HepG2 (cell line): ENCODE data around the gene JSRP1. TPM values are rescaled to one million over a fixed set of nuclear protein-coding genes. Genes with fewer than 3 reads are reported as not detected.

ENCODE experiments used
- ADNP ChIP-seq: sonication (generic); formaldehyde crosslinking; IDR thresholded peaks from 2 replicates; pipeline ENCODE4 v1.4.0; 2020; ENCODE audit warnings: missing genetic modification reagents
- ARHGAP35 ChIP-seq: sonication (generic); formaldehyde crosslinking; IDR thresholded peaks from 2 replicates; pipeline ENCODE4 v1.9.0; 2022; ENCODE audit warnings: mild to moderate bottlenecking, inconsistent platforms, moderate library complexity, missing genetic modification reagents, borderline replicate concordance
- BHLHE40 ChIP-seq: IDR thresholded peaks from 2 replicates; pipeline ENCODE4 v1.6.1; 2011; ENCODE audit warnings: low read length, improper control_type of control experiment
- HMG20B ChIP-seq: conservative IDR thresholded peaks from 2 replicates; pipeline ENCODE4 v1.6.1; 2016; ENCODE audit warnings: missing genetic modification reagents, missing compliant biosample characterization
- IKZF4 ChIP-seq: sonication (generic); formaldehyde crosslinking; IDR thresholded peaks from 2 replicates; pipeline ENCODE4 v1.5.1; 2020; ENCODE audit warnings: borderline replicate concordance, mild to moderate bottlenecking, low read depth, missing genetic modification reagents; ENCODE audit errors: not compliant biosample characterization
- KDM1A ChIP-seq: IDR thresholded peaks from 2 replicates; pipeline ENCODE4 v1.6.1; 2016; ENCODE audit warnings: missing compliant biosample characterization
- MTA3 ChIP-seq: sonication (generic); formaldehyde crosslinking; IDR thresholded peaks from 2 replicates; pipeline ENCODE4 v1.4.0; 2020; ENCODE audit warnings: missing genetic modification reagents
- NR2C2 ChIP-seq: sonication (generic); formaldehyde crosslinking; IDR thresholded peaks from 2 replicates; pipeline ENCODE4 v1.4.0; 2020; ENCODE audit warnings: missing genetic modification reagents, mild to moderate bottlenecking, moderate library complexity, borderline replicate concordance
- PCBP1 ChIP-seq: fragments of 200-400 bp; formaldehyde crosslinking; IDR thresholded peaks from 2 replicates; pipeline ENCODE4 v1.6.1; 2017; ENCODE audit warnings: mild to moderate bottlenecking, low read depth, low read length, borderline replicate concordance
- POGZ ChIP-seq: sonication (generic); formaldehyde crosslinking; IDR thresholded peaks from 2 replicates; pipeline ENCODE4 v1.4.0; 2020; ENCODE audit warnings: mild to moderate bottlenecking, missing genetic modification reagents
- REST ChIP-seq, 2 experiments: IDR thresholded peaks; 2 replicates each; pipeline ENCODE4 v1.6.1; 2011 to 2012; ENCODE audit warnings: low read length in 2 of 2, borderline replicate concordance in 1 of 2, low read depth in 1 of 2, mild to moderate bottlenecking in 1 of 2, moderate library complexity in 1 of 2
- SAP130 ChIP-seq: IDR thresholded peaks from 2 replicates; pipeline ENCODE4 v1.6.1; 2016; ENCODE audit warnings: low read depth
- SATB2 ChIP-seq: sonication (generic); formaldehyde crosslinking; IDR thresholded peaks from 2 replicates; pipeline ENCODE4 v1.5.0; 2020; ENCODE audit warnings: missing genetic modification reagents
- SIN3B ChIP-seq: fragments of 150-350 bp; IDR thresholded peaks from 2 replicates; pipeline ENCODE4 v1.6.1; 2014; ENCODE audit warnings: low read length
- SIX4 ChIP-seq: sonication (generic); formaldehyde crosslinking; IDR thresholded peaks from 2 replicates; pipeline ENCODE4 v1.4.0; 2020; ENCODE audit warnings: missing genetic modification reagents
- TBL1XR1 ChIP-seq: fragments of 150-350 bp; IDR thresholded peaks from 2 replicates; pipeline ENCODE4 v1.6.1; 2014; ENCODE audit warnings: borderline replicate concordance, low read length; ENCODE audit not compliant: partially characterized antibody
- ZFP37 ChIP-seq: sonication (generic); formaldehyde crosslinking; IDR thresholded peaks from 2 replicates; pipeline ENCODE4 v1.4.0; 2020; ENCODE audit warnings: missing genetic modification reagents, borderline replicate concordance
- ZFP82 ChIP-seq: sonication (generic); formaldehyde crosslinking; IDR thresholded peaks from 2 replicates; pipeline ENCODE4 v1.5.1; 2020; ENCODE audit warnings: mild to moderate bottlenecking, missing genetic modification reagents, borderline replicate concordance
- ZNF256 ChIP-seq: sonication (generic); formaldehyde crosslinking; conservative IDR thresholded peaks from 2 replicates; pipeline ENCODE4 v1.4.0; 2020; ENCODE audit warnings: missing genetic modification reagents
- ZNF296 ChIP-seq: sonication (generic); formaldehyde crosslinking; conservative IDR thresholded peaks from 2 replicates; pipeline ENCODE4 v1.5.0; 2020; ENCODE audit warnings: mild to moderate bottlenecking, missing genetic modification reagents
- ZNF44 ChIP-seq: sonication (generic); formaldehyde crosslinking; IDR thresholded peaks from 2 replicates; pipeline ENCODE4 v1.5.1; 2020; ENCODE audit warnings: mild to moderate bottlenecking, missing genetic modification reagents
- ZNF503 ChIP-seq: sonication (generic); formaldehyde crosslinking; IDR thresholded peaks from 2 replicates; pipeline ENCODE4 v1.4.0; 2020; ENCODE audit warnings: missing genetic modification reagents
- ZNF550 ChIP-seq: sonication (generic); formaldehyde crosslinking; IDR thresholded peaks from 2 replicates; pipeline ENCODE4 v1.4.0; 2020; ENCODE audit warnings: mild to moderate bottlenecking, missing genetic modification reagents, borderline replicate concordance
- ZNF562 ChIP-seq: sonication (generic); formaldehyde crosslinking; IDR thresholded peaks from 2 replicates; pipeline ENCODE4 v1.8.0; 2022; ENCODE audit warnings: missing genetic modification reagents, borderline replicate concordance
- ZNF747 ChIP-seq: sonication (generic); formaldehyde crosslinking; IDR thresholded peaks from 2 replicates; pipeline ENCODE4 v1.8.1; 2023; ENCODE audit warnings: missing genetic modification reagents, mild to moderate bottlenecking, borderline replicate concordance
- ZSCAN12 ChIP-seq: sonication (generic); formaldehyde crosslinking; IDR thresholded peaks from 2 replicates; pipeline ENCODE4 v1.9.0; 2021; ENCODE audit warnings: mild to moderate bottlenecking, missing genetic modification reagents
- ZSCAN9 ChIP-seq: IDR thresholded peaks from 2 replicates; pipeline ENCODE4 v1.6.1; 2016; ENCODE audit warnings: borderline replicate concordance
- polyA plus RNA-seq, 8 experiments: library from polyadenylated mRNA; depleted of rRNA in 3 of 8; stranded (reverse) in 7 of 8; unstranded in 1 of 8; fragments of >200 nt; fragmentation: Illumina TruSeq in 4 of 8; extraction: Trizol in 4 of 8; gene quantifications; 2 replicates each; pipeline versions ENCODE4 v1.2.1 to v1.2.3, GENCODE V29; 2011 to 2016; ENCODE audit warnings: low read depth in 4 of 8, missing spikeins in 1 of 8, mixed read lengths in 1 of 8; ENCODE audit not compliant: insufficient read depth in 1 of 8
- total RNA-seq, 5 experiments: library from RNA; depleted of rRNA; stranded (reverse); fragments of >200 nt; fragmentation: Illumina TruSeq; extraction: Trizol; gene quantifications; 2 replicates each; pipeline ENCODE4 v1.2.3, GENCODE V29; 2016; ENCODE audit warnings: low read depth in 1 of 5

The JSRP1 gene
- total and polyA plus RNA-seq, 2 of the 13 experiments (the other 11 are each of a cell fraction or from before 2014, with no cell fraction given): 0.16 to 0.38 TPM

GRCh38 chr19:2242092-2242537, 14.1 kb downstream of the JSRP1 start (continued):
- TF ChIP-seq NR2C2 (CRISPR knock-in tag) (peak; percentile 68; the same call in 1 of the 2 replicates), SAP130 (peak; percentile 88), ZSCAN12 (CRISPR knock-in tag) (no peak), MTA3 (CRISPR knock-in tag) (no peak), ZNF44 (CRISPR knock-in tag) (no peak), BHLHE40 (no peak), ZNF747 (CRISPR knock-in tag) (no peak), REST (IDR thresholded peaks at IDR 0.05; ENCODE audit: borderline replicate concordance in 1 of 2, low read depth in 1 of 2, low read length in 2 of 2) (no peak), ARHGAP35 (CRISPR knock-in tag) (no peak), ZNF562 (CRISPR knock-in tag) (no peak), ZNF550 (CRISPR knock-in tag) (no peak), ZSCAN9 (CRISPR knock-in tag) (0 out of 2 replicates have a peak, but pooled peaks have one; percentile 32), KDM1A (no peak), PCBP1 (no peak), ADNP (CRISPR knock-in tag) (no peak), ZNF296 (CRISPR knock-in tag) (no peak), SATB2 (CRISPR knock-in tag) (no peak), POGZ (CRISPR knock-in tag) (no peak), ZFP37 (CRISPR knock-in tag) (no peak), SIX4 (CRISPR knock-in tag) (0 out of 2 replicates have a peak, but pooled peaks have one; percentile 40), SIN3B (no peak), ZNF503 (CRISPR knock-in tag) (no peak), TBL1XR1 (no peak), HMG20B (CRISPR knock-in tag) (no peak), IKZF4 (CRISPR knock-in tag) (no peak), ZNF256 (CRISPR knock-in tag) (no peak), ZFP82 (no peak)
